ENCODE data around the gene UBQLN1. TPM values are rescaled to one million over a fixed set of nuclear protein-coding genes. Genes with fewer than 3 reads are reported as not detected.
"Not testable (repeated sequence)": the region's sequence is repeated elsewhere in the genome, so short reads cannot be mapped to it uniquely, and the experiment has no call there.

Gene UBQLN1
- polyA plus RNA-seq, 1 donor from 2014 or later, result 133 TPM

DNA sequence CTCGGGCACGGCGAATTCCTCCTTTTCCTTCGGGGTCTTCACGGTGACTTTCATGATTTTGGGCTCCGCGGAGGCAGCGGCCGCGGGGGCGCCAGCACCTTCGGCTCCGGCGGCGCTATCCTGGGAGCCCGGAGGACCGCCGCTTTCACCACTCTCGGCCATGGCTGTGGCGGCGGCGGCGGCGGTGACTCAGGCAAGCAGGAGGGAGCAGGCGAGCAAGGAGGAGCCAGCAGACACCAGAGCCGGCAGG lies 315 bp downstream of the UBQLN1 start:
- Histone ChIP-seq H3K79me2 (replicated peaks; ENCODE audit: insufficient read depth, low read length) (peaks cover 49% of the 10 kb centered on the region), H3K36me3 (ENCODE audit: insufficient read depth, low read length) (no peaks in the 10 kb centered on the region), H3K27me3 (ENCODE audit: insufficient read depth, low read depth, low read length) (no peaks in the 10 kb centered on the region), H4K20me1 (ENCODE audit: insufficient read depth) (no peaks in the 10 kb centered on the region), H3K27ac (ENCODE audit: low read length) (peak overlapping the region; percentile 94), H3K4me3 (ENCODE audit: low read length) (peak overlapping the region; percentile 96), H3F3A (ENCODE audit: insufficient read depth, low read length, poor library complexity, severe bottlenecking) (no peaks in the 10 kb centered on the region), H3K9me3 (ENCODE audit: low read length) (no peaks in the 10 kb centered on the region), H3K9me2 (ENCODE audit: insufficient read depth, low read length) (no peaks in the 10 kb centered on the region), H3K9ac (ENCODE audit: low read length) (peak overlapping the region; percentile 98), H2AFZ (ENCODE audit: low read depth, low read length) (peak overlapping the region; percentile 93), H3K4me2 (ENCODE audit: low read length) (no peak overlapping the region)
- TF ChIP-seq RAD21 (conservative IDR thresholded peaks at IDR 0.05) (peak; percentile 19), EP300 (conservative IDR thresholded peaks at IDR 0.05; ENCODE audit: poor library complexity, severe bottlenecking) (no peak), TAF1 (IDR thresholded peaks at IDR 0.05; ENCODE audit: low read depth) (peak; percentile 38)
- TF ChIP-seq, protein P1, sequence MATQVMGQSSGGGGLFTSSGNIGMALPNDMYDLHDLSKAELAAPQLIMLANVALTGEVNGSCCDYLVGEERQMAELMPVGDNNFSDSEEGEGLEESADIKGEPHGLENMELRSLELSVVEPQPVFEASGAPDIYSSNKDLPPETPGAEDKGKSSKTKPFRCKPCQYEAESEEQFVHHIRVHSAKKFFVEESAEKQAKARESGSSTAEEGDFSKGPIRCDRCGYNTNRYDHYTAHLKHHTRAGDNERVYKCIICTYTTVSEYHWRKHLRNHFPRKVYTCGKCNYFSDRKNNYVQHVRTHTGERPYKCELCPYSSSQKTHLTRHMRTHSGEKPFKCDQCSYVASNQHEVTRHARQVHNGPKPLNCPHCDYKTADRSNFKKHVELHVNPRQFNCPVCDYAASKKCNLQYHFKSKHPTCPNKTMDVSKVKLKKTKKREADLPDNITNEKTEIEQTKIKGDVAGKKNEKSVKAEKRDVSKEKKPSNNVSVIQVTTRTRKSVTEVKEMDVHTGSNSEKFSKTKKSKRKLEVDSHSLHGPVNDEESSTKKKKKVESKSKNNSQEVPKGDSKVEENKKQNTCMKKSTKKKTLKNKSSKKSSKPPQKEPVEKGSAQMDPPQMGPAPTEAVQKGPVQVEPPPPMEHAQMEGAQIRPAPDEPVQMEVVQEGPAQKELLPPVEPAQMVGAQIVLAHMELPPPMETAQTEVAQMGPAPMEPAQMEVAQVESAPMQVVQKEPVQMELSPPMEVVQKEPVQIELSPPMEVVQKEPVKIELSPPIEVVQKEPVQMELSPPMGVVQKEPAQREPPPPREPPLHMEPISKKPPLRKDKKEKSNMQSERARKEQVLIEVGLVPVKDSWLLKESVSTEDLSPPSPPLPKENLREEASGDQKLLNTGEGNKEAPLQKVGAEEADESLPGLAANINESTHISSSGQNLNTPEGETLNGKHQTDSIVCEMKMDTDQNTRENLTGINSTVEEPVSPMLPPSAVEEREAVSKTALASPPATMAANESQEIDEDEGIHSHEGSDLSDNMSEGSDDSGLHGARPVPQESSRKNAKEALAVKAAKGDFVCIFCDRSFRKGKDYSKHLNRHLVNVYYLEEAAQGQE (IDR thresholded peaks at IDR 0.05; ENCODE audit: borderline replicate concordance), result peak; percentile 72

DNA sequence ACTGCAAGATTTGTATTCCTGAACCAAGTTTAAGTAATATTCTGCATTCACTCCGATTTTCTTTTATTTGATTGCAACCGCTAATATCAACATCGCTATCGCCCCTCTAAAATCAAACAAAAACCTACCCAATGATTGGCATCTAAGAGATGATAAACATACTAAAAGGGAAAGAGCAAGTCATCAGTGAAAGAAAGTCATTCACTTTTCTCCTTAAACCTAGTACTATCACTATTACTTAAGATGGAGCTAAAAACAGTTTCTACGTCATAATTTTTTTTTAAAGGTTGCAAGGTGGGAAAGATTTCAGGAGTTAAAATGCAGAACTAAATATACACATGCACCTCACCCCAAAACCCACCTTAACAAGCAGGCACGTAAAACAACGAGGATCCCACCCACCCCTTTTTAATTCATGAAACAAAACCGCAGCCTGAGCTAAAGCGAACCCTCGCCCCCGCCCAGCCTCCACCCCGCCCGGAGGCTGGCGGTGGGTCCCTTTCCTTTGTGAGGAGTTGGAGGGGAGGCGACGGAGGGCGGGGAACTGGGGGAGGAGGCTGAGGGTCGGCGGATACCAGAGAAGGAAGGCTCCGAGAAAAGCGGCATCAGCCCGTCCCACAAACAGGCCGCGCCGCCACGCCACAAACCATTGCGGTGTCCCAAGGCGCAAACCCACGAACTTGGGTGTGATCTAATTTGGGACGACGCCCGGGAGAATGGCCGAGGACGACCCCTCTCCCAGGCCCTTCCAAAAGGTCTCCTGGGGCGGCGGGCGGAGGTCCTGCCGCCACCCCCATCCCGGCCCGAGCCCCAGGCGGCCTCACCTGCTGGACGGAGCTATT lies 861 bp downstream of the UBQLN1 start:
- Histone ChIP-seq H3K9me2 (ENCODE audit: insufficient read depth, low read length) (no peaks in the 10 kb centered on the region), H2AFZ (ENCODE audit: low read depth, low read length) (peak overlapping the region; percentile 93), H3K4me2 (ENCODE audit: low read length) (peak overlapping the region; percentile 83), H4K20me1 (ENCODE audit: insufficient read depth) (no peaks in the 10 kb centered on the region), H3K27ac (ENCODE audit: low read length) (peak overlapping the region; percentile 94), H3K36me3 (ENCODE audit: insufficient read depth, low read length) (no peaks in the 10 kb centered on the region), H3K9ac (ENCODE audit: low read length) (peak overlapping the region; percentile 98), H3K27me3 (ENCODE audit: insufficient read depth, low read depth, low read length) (no peaks in the 10 kb centered on the region), H3K9me3 (ENCODE audit: low read length) (no peaks in the 10 kb centered on the region), H3F3A (ENCODE audit: insufficient read depth, low read length, poor library complexity, severe bottlenecking) (no peaks in the 10 kb centered on the region), H3K79me2 (replicated peaks; ENCODE audit: insufficient read depth, low read length) (peaks cover 54% of the 10 kb centered on the region), H3K4me3 (ENCODE audit: low read length) (peak overlapping the region; percentile 96)
- TF ChIP-seq SMC3 (conservative IDR thresholded peaks at IDR 0.05; ENCODE audit: poor library complexity) (no peak), POLR2AphosphoS5 (IDR thresholded peaks at IDR 0.05) (peak; percentile 69)

DNA sequence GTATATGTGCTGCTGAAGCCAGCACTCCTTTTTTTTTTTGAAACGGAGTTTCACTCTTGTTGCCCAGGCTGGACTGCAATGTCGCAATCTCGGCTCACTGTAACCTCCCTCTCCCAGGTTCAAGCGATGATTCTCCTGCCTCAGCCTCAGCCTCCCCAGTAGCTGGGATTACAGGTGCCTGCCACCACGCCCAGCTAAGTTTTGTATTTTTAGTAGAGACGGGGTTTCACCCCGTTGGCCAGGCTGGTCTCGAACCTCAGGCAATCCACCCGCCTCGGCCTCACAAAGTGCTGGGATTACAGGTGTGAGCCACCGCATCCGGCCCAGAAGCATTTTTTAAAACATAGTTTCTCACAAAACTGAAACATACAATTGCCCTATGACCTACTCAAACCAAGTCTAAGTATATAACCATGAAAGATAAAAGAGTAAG lies 2.5 kb downstream of the UBQLN1 start:
- not testable (repeated sequence) for H3K36me3 ChIP-seq (ENCODE audit: insufficient read depth, low read length); H3K27me3 ChIP-seq (ENCODE audit: insufficient read depth, low read depth, low read length); H3K9me3 ChIP-seq (ENCODE audit: low read length); H3K9ac ChIP-seq (ENCODE audit: low read length); H3K9me2 ChIP-seq (ENCODE audit: insufficient read depth, low read length); H3F3A ChIP-seq (ENCODE audit: insufficient read depth, low read length, poor library complexity, severe bottlenecking); H4K20me1 ChIP-seq (ENCODE audit: insufficient read depth); H2AFZ ChIP-seq (ENCODE audit: low read depth, low read length); H3K27ac ChIP-seq (ENCODE audit: low read length)
- Histone ChIP-seq H3K4me2 (ENCODE audit: low read length) (peak overlapping the region; percentile 83), H3K4me3 (ENCODE audit: low read length) (peak overlapping the region; percentile 96), H3K79me2 (replicated peaks; ENCODE audit: insufficient read depth, low read length) (peaks cover 70% of the 10 kb centered on the region)

DNA sequence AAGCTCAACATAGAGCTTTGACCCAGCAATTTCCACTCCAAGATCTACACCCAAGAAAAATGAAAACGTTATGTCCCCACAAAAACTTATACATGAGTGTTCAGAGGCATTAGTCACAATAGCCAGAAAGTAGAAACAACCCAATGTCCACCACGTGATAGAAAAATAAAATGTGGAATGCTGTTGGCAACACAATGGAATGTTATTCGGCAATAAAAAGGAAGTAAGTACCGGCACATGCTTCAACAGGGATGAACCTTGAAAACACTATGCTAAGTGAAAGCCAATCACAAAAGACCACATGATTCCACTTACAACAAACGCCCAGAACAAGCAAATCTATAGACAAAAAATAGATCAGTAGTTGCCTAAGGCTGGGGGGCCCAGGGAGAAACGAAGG lies 6.0 kb downstream of the UBQLN1 start:
- Histone ChIP-seq H3K4me3 (ENCODE audit: low read length) (no peak overlapping the region), H3K79me2 (replicated peaks; ENCODE audit: insufficient read depth, low read length) (peaks cover 95% of the 10 kb centered on the region), H3K4me2 (ENCODE audit: low read length) (no peak overlapping the region), H3K9ac (ENCODE audit: low read length) (no peak overlapping the region), H3K36me3 (ENCODE audit: insufficient read depth, low read length) (no peaks in the 10 kb centered on the region), H3K9me3 (ENCODE audit: low read length) (no peaks in the 10 kb centered on the region), H3F3A (ENCODE audit: insufficient read depth, low read length, poor library complexity, severe bottlenecking) (no peaks in the 10 kb centered on the region), H2AFZ (ENCODE audit: low read depth, low read length) (no peak overlapping the region), H3K27ac (ENCODE audit: low read length) (no peak overlapping the region), H4K20me1 (ENCODE audit: insufficient read depth) (peaks cover 5% of the 10 kb centered on the region), H3K27me3 (ENCODE audit: insufficient read depth, low read depth, low read length) (no peaks in the 10 kb centered on the region), H3K9me2 (ENCODE audit: insufficient read depth, low read length) (no peaks in the 10 kb centered on the region)
- TF ChIP-seq MXI1 (conservative IDR thresholded peaks at IDR 0.05; ENCODE audit: poor library complexity, severe bottlenecking), result no peak
